SK-N-SH treated with all-trans-retinoic acid at 6 μM for 48 hours (cell line): ENCODE data around the gene OR51A7.

ENCODE experiments used
- ARNTL ChIP-seq: fragments of 450-650 bp; formaldehyde crosslinking; IDR thresholded peaks from 2 replicates; pipeline ENCODE4 v1.5.0; 2020; ENCODE audit warnings: low read depth, mild to moderate bottlenecking, moderate library complexity, borderline replicate concordance
- CREB5 ChIP-seq: fragments of 250-450 bp; sonication (Bioruptor Pico); IDR thresholded peaks from 2 replicates; pipeline ENCODE4 v1.5.1; 2020; ENCODE audit warnings: low read depth, mild to moderate bottlenecking, moderate library complexity
- GLIS3 ChIP-seq: fragments of 250-450 bp; sonication (Bioruptor Pico); IDR thresholded peaks from 2 replicates; pipeline ENCODE4 v1.5.0; 2020; ENCODE audit warnings: mild to moderate bottlenecking, moderate library complexity
- PPARA ChIP-seq: fragments of 250-450 bp; sonication (Bioruptor Pico); IDR thresholded peaks from 2 replicates; pipeline ENCODE4 v1.5.0; 2020; ENCODE audit warnings: mild to moderate bottlenecking, borderline replicate concordance
- RARB ChIP-seq: fragments of 250-450 bp; sonication (Bioruptor Pico); IDR thresholded peaks from 2 replicates; pipeline ENCODE4 v1.8.0; 2021; ENCODE audit warnings: mild to moderate bottlenecking, moderate library complexity
- TSHZ2 ChIP-seq: fragments of 250-450 bp; sonication (Bioruptor Pico); IDR thresholded peaks from 2 replicates; pipeline ENCODE4 v1.5.0; 2020; ENCODE audit warnings: mild to moderate bottlenecking, moderate library complexity
- ZFP3 ChIP-seq: fragments of 250-450 bp; sonication (Bioruptor Pico); IDR thresholded peaks from 2 replicates; pipeline ENCODE4 v1.5.0; 2020; ENCODE audit warnings: mild to moderate bottlenecking, moderate library complexity
- ZFP30 ChIP-seq: fragments of 450-650 bp; formaldehyde crosslinking; IDR thresholded peaks from 2 replicates; pipeline ENCODE4 v1.5.0; 2022; ENCODE audit warnings: mild to moderate bottlenecking, moderate library complexity
- TF ChIP-seq, protein P1 (sequence below): fragments of 250-450 bp; sonication (Bioruptor Pico); IDR thresholded peaks from 2 replicates; pipeline ENCODE4 v1.8.0; 2020; ENCODE audit warnings: mild to moderate bottlenecking, moderate library complexity, borderline replicate concordance

- TF ChIP-seq, protein P1, sequence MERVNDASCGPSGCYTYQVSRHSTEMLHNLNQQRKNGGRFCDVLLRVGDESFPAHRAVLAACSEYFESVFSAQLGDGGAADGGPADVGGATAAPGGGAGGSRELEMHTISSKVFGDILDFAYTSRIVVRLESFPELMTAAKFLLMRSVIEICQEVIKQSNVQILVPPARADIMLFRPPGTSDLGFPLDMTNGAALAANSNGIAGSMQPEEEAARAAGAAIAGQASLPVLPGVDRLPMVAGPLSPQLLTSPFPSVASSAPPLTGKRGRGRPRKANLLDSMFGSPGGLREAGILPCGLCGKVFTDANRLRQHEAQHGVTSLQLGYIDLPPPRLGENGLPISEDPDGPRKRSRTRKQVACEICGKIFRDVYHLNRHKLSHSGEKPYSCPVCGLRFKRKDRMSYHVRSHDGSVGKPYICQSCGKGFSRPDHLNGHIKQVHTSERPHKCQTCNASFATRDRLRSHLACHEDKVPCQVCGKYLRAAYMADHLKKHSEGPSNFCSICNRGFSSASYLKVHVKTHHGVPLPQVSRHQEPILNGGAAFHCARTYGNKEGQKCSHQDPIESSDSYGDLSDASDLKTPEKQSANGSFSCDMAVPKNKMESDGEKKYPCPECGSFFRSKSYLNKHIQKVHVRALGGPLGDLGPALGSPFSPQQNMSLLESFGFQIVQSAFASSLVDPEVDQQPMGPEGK (CRISPR knock-in tag) = no peak
- no peak for TF ChIP-seq ZFP3 (CRISPR knock-in tag)
- no peak for TF ChIP-seq RARB (CRISPR knock-in tag)
- no peak for TF ChIP-seq CREB5
- TF ChIP-seq ZFP30 (CRISPR knock-in tag) = no peak
- TF ChIP-seq ARNTL = no peak
- TF ChIP-seq PPARA (CRISPR knock-in tag) = no peak
- no peak for TF ChIP-seq TSHZ2 (CRISPR knock-in tag)
- TF ChIP-seq GLIS3 (CRISPR knock-in tag) = no peak
These were observed 29.2 kb downstream of the OR51A7 start for GRCh38 chr11:4932751-4933150.
